Fibroblast of skin of left biceps (primary cell): ENCODE measurements around the gene CENATAC.
"Not testable (repeated sequence)": the region's sequence is repeated elsewhere in the genome, so short reads cannot be mapped to it uniquely, and the experiment has no call there.

ENCODE experiments used
- DNase-seq, 2 experiments: peaks; one replicate each; pipeline ENCODE4 v3.0.0-alpha.2; 2013; ENCODE audit warnings: low read depth in 2 of 2

Gene CENATAC

GRCh38 chr11:119054418-119054817 lies 56.5 kb downstream of the CENATAC start:
- DNase-seq, result no peak

GRCh38 chr11:119055901-119056300 lies 58.0 kb downstream of the CENATAC start:
- no peak for DNase-seq

DNA sequence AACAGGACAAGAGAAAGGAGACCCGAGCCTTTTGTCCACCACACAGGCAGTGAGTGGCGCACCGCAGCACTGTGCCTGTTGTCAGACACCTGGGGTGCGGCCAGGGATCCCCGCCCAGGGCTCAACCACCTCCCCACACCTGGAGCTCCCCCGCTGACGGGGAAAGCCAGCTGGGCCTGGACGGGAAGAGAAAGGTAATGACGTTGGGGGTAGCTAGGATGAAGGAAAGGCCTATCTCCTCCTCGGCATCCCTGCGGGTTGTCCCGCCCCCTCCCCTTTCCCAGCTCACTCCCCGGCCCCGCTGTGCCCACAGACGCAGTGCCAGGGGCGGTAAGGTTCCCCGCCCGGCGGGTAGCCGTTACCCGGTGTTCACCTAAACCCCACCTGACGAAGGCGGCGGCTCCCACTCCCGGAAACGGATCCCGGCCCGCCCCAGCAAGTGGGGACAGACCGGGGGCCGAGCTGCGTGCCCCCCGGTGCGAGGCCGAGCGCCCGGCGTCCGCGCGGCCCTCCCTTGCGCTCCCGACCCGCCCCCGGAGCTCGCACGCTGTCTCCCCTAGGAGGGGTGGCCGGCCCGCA lies 58.6 kb downstream of the CENATAC start:
- DNase-seq, result no peak

GRCh38 chr11:119057000-119057769 lies 59.2 kb downstream of the CENATAC start, which contains the start of gene HYOU1:
Gene HYOU1 (minus strand): TSS chr11:119057205. CDS start chr11:119056160, 1,045 bp downstream.
- peak; percentile 85 to 88 for DNase-seq

DNA sequence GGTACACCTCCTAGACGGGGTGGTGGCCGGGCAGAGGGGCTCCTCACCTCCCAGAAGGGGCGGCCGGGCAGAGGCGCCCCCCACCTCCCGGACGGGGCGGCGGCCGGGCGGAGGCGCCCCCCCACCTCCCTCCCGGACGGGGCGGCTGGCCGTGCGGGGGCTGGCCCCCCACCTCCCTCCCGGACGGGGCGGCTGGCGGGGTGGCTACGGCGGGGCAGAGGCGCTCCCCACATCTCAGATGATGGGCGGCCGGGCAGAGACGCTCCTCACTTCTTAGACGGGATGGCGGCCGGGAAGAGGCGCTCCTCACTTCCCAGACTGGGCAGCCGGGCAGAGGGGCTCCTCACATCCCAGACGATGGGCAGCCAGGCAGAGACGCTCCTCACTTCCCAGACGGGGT lies 61.2 kb downstream of the CENATAC start:
- not testable (repeated sequence) for DNase-seq

GRCh38 chr11:119061256-119061655 lies 63.3 kb downstream of the CENATAC start:
- no peak for DNase-seq

GRCh38 chr11:119062779-119063178 lies 64.8 kb downstream of the CENATAC start:
- DNase-seq, result no peak

GRCh38 chr11:119065369-119065768 lies 67.4 kb downstream of the CENATAC start:
- no peak for DNase-seq
